Stimulated activated CD4-positive, alpha-beta T cell treated with anti-CD3 and anti-CD28 coated beads, Interleukin-15, amount 100 ng/mL, for 48 hours (primary cell): ENCODE measurements around the gene SNAPIN.

ENCODE experiments used
- DNase-seq, 2 donors: peaks; one replicate each; pipeline ENCODE4 v3.0.0-alpha.2; 2020; ENCODE audit warnings: low read depth in 2 of 2

Gene SNAPIN

DNA sequence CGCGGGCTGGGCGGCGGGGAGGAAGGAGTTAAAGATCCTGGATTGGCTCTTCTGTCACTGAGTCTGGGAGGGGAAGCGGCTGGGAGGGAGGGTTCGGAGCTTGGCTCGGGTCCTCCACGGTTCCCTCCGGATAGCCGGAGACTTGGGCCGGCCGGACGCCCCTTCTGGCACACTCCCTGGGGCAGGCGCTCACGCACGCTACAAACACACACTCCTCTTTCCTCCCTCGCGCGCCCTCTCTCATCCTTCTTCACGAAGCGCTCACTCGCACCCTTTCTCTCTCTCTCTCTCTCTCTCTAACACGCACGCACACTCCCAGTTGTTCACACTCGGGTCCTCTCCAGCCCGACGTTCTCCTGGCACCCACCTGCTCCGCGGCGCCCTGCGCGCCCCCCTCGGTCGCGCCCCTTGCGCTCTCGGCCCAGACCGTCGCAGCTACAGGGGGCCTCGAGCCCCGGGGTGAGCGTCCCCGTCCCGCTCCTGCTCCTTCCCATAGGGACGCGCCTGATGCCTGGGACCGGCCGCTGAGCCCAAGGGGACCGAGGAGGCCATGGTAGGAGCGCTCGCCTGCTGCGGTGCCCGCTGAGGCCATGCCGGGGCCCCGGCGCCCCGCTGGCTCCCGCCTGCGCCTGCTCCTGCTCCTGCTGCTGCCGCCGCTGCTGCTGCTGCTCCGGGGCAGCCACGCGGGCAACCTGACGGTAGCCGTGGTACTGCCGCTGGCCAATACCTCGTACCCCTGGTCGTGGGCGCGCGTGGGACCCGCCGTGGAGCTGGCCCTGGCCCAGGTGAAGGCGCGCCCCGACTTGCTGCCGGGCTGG is 20.2 kb downstream of the SNAPIN start, which contains the start of gene NPR1:
Gene NPR1, plus strand, starts transcription at position 170 of the 818 bp plus-strand sequence. Its CDS starts 421 bp downstream, at position 591.
- DNase-seq = no peak

DNA sequence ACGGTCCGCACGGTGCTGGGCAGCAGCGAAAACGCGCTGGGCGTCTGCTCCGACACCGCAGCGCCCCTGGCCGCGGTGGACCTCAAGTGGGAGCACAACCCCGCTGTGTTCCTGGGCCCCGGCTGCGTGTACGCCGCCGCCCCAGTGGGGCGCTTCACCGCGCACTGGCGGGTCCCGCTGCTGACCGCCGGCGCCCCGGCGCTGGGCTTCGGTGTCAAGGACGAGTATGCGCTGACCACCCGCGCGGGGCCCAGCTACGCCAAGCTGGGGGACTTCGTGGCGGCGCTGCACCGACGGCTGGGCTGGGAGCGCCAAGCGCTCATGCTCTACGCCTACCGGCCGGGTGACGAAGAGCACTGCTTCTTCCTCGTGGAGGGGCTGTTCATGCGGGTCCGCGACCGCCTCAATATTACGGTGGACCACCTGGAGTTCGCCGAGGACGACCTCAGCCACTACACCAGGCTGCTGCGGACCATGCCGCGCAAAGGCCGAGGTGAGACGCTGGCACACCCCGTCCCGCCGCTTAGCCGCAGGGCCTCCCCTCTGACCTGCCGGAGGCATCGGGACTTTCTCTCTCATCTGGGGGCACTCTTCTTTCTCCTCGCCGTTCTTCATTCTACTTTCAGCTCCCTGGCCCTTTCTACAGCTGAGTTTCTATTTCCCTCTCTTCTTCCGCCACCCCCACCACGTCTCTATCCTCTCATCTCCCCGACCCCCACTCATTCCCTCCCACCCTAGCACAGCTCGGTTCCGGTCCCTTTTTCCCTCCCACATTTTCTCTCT is 21.0 kb downstream of the SNAPIN start:
- no peak for DNase-seq

DNA sequence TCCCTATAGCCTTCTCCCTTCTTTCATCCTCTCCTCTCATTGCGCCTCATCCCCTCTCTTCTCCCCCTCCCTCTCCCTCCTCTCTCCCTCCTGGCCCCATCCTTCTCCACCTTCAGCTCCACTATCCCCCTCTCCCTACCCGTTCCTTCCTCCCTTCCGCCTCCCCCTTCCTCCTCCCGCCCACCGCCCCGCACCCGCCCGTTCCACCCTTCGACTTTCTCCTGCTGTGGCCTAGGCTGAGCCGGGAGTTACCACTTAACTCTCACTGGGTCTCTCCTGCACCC is 21.6 kb downstream of the SNAPIN start:
- no peak for DNase-seq

- DNase-seq = no peak
These were observed 24.2 kb downstream of the SNAPIN start for GRCh38 chr1:153682730-153683129.

- no peak for DNase-seq
These were observed 25.4 kb downstream of the SNAPIN start for GRCh38 chr1:153683854-153684253.

DNA sequence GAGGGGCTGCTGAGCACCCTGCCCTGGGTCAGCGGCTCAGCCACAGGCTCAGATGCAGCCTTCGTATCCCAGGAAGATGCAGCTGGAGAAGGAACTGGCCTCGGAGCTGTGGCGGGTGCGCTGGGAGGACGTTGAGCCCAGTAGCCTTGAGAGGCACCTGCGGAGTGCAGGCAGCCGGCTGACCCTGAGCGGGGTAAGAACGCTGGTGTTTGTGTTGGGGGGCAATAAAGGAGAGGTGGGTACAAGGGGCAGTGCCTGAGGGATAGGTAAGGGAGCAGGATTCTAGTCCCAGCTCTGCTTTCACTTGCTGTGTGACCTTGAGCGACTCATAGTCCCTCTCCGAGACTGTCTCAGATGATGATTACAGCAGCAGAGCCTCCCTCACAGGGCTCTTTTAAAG is 26.4 kb downstream of the SNAPIN start:
- DNase-seq = no peak

GRCh38 chr1:153685544-153686340 is 27.2 kb downstream of the SNAPIN start:
- DNase-seq = no peak

- no peak for DNase-seq
These were observed 29.0 kb downstream of the SNAPIN start for GRCh38 chr1:153687346-153688125.

DNA sequence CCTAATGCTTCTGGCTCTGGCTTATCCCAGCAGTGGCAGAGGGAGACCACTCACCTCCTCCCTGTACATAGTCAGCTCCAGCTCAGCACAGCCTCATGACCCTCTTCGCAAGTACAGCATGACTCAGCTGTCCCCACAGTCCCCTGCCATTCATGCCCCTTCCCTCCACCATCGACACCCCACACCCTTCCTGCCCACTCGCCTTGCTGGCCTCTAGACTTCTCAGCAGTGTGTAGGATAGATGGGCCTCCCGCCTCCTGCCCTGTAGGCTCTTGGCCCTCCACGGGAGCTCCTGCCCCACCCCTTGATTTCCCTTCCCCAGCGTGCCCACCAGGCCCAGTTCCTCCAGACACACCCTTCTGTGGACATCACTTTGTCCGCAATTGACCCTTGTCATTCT is 29.8 kb downstream of the SNAPIN start:
- DNase-seq = no peak

GRCh38 chr1:153688736-153689328 is 30.3 kb downstream of the SNAPIN start:
- no peak for DNase-seq

DNA sequence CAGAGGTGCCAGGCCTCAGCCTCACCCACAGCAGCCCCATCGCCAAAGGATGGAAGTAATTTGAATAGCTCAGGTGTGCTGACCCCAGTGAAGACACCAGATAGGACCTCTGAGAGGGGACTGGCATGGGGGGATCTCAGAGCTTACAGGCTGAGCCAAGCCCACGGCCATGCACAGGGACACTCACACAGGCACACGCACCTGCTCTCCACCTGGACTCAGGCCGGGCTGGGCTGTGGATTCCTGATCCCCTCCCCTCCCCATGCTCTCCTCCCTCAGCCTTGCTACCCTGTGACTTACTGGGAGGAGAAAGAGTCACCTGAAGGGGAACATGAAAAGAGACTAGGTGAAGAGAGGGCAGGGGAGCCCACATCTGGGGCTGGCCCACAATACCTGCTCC is 35.0 kb downstream of the SNAPIN start:
- DNase-seq = no peak

DNA sequence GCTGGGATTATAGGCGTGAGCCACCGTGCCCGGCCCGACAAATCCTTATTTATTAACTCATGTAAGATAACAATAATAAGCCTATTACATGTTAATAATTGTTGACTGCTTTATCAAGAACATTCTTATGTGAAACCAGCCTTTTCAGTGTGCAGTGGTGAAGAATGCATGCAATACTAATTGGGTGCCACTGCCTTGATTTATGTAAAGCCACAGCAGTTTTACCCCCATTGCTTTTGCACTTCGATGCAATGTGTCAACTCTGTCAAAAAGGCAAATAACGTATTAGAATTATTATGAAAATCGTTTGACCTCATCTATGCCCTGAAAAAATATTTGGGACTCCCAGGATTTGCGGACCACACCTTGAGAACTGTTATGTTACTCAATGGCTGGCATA is 38.2 kb downstream of the SNAPIN start:
- no peak for DNase-seq

DNA sequence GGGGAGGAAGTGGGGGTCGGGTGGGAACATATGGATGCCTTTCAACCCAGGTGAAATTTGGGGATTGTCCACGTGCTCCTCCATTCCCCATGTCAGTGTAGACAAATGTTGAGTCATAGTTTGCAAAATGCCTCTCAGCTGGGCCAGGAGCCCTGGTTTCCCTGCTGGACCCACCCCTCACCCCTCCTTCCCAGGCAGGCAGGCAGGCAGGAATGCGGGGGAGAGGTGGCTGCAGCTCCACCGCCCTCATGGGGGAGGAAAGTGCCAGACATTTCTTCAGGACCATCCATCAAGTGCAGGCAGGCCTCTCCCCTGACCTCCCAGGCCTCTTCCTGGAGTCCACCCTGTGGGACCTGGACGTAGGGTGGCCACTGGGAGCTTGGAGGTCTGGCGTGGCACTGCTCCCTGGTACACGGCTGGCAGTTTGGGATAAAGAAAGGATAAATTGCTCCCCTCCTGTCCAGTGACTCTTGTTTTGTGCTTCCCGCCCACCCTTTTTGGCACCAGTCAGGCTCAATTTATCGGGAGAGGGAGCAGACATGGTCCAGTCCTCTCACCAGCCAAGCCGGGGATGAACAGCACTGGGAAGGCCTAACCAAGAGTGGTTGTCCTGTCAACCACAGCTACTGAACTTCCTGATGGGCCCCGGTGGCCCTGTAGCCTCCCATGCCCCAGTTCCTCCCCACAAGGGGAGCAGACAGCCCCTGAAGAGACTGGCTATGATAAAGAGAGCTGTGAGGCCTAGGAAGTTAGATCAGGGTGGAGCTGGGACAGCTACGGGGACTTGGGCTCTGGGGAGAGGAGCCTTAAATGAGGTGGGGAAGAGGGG is 38.9 kb downstream of the SNAPIN start:
- DNase-seq = no peak

DNA sequence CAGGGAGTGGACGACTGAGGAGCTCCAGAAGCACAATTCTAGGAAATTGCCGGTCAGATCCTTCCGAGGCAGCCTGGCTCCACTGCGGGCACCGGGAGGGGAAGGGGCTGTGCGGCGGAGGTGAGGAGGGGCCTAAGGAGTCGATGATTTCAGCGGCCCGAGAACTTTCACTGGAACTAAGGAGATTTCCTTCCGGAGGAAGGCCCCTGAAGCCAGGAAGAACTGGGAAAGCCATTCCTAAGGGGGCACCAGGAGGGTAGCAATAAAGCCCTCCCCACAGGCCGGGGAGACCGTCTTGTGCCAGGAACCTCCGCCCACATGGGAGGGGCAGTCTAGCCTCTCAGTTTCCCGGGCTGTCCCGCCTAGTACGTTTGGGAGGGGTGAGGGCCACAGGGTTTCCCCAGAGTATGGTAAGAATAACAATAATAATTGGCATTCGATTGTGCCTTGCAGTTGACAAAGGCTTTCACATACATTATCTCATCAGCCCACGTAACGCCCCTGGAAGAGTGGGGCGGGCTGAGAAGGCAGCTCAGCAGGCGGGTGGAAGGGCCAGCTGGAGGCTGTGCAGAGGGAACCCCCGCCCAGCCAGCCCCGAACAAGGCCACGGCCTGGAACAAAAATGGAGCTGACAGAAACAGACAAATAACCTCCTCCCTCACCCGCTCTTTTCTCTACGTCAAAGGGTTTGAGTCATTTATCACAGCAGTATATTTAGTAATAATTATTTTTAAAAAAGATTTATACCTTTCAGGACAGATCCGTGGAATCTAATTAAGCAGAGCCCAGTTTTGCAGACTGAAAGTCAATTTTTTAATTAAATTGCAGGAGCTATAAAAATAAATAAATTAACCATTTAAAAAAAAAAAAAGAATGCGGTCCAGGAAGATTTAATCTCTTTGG is 39.8 kb downstream of the SNAPIN start:
- DNase-seq = no peak

DNA sequence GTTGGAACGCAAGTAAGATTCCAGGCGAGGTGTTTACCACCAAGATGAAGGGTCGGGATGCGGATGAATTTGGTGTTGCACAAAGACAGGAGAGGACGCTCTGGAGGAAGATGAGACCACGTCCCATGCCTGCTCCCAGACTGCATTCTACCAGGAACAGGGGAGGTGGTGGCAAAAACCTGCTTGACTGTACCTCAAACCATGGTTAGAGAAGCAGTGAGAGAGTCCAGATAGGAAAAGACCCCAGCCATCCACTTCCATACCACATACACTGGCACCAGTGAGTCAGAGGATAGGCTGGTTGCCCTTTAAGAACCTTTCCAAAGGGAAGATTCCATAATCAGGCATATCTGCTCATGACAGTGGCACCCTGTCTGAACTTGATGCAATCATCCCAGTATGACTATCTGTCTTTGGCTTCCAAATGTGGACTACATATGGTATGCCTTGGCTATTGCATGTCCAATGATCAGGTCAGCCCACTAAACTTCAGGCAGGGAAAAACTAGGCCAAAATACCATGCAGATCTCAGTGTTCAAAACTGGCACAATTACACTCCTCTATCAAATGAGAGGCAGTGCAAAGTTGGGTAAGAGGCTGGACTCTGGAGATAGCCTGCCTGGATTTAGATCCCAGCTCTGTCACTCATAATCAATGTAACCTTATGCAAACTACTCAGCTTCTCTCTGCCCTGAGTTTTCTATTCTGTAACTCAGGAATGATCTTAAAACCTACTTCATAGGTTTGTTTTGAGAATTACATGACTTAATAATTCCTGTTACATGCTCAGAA is 40.6 kb downstream of the SNAPIN start:
- DNase-seq = no peak

DNA sequence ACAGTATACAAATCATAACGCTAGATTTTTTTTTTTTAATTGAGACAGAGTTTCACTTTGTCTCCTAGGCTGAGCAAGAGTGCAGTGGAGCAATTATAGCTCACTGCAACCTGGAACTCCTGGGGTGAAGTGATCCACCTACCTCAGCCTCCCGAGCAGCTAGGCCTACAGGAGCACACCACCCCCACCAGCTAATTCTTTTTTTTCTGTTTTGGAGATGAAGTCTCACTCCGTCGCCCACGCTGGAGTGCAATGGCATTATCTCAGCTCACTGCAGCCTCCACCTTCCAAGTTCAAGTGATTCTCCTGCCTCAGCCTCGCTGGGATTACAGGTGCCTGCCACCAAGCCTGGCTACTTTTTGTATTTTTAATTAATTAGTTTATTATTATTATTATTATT is 41.3 kb downstream of the SNAPIN start:
- DNase-seq = no peak

DNA sequence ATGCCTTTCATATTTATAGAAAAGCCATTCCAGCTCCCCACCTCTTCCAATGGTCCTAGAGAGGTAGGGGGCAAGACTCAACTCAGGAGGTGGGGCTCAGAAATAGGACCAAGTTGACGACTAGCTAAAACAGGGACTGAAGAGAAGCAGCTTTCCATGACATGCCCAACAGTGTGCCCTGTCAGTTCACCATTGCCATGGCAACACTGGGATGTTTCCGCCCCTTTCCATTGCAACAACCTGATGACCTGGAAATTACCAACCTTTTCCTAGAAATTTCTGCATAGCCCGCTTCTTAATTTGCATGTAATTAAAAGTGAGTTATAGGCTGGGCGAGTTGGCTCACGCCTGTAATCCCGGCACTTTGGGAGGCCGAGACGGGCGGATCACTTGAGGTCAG is 47.0 kb downstream of the SNAPIN start:
- DNase-seq = no peak

- DNase-seq = no peak
These were observed 52.5 kb downstream of the SNAPIN start for GRCh38 chr1:153711026-153711425.
